HCT116 (cell line): ENCODE results near the gene SMPDL3A.

Source experiments
- CEBPB ChIP-seq: IDR thresholded peaks from 2 replicates; pipeline ENCODE4 v1.6.1; 2012; ENCODE audit warnings: low read depth
- ELF1 ChIP-seq: IDR thresholded peaks from 2 replicates; pipeline ENCODE4 v1.6.1; 2012; ENCODE audit warnings: low read depth, borderline replicate concordance
- EZH2 ChIP-seq: fragments of 200-600 bp; sonication (generic); IDR thresholded peaks from 2 replicates; pipeline ENCODE4 v1.6.1; 2017; ENCODE audit warnings: antibody characterized with exemption, mixed run types
- EZH2phosphoT487 ChIP-seq: fragments of 200-600 bp; IDR thresholded peaks from 2 replicates; pipeline ENCODE4 v1.6.1; 2018; ENCODE audit warnings: antibody characterized with exemption, borderline replicate concordance
- POLR2A ChIP-seq: IDR thresholded peaks from 2 replicates; pipeline ENCODE4 v1.7.0; 2011; ENCODE audit warnings: borderline replicate concordance; ENCODE audit not compliant: insufficient read depth, insufficient read length; ENCODE audit errors: extremely low read depth
- POLR2AphosphoS5 ChIP-seq: IDR thresholded peaks from 2 replicates; pipeline ENCODE4 v1.6.1; 2011; ENCODE audit warnings: mild to moderate bottlenecking, low read depth, low read length, moderate library complexity
- SP1 ChIP-seq: IDR thresholded peaks from 2 replicates; pipeline ENCODE4 v1.6.1; 2012; ENCODE audit warnings: low read depth
- SRF ChIP-seq: IDR thresholded peaks from 2 replicates; pipeline ENCODE4 v1.6.1; 2012; ENCODE audit warnings: low read depth
- TCF7L2 ChIP-seq: IDR thresholded peaks from 2 replicates; pipeline ENCODE4 v1.7.0; 2011; ENCODE audit warnings: borderline replicate concordance, inconsistent platforms; ENCODE audit not compliant: insufficient read depth, insufficient read length; ENCODE audit errors: extremely low read depth
- YY1 ChIP-seq: IDR thresholded peaks from 2 replicates; pipeline ENCODE4 v1.6.1; 2011; ENCODE audit warnings: low read length, low read depth, moderate library complexity, mild to moderate bottlenecking; ENCODE audit not compliant: insufficient replicate concordance; ENCODE audit errors: extremely low read depth
- TF ChIP-seq, protein P1 (sequence below), 3 experiments: fragments of 200-600 bp in 1 of 3; sonication (generic) in 1 of 3; IDR thresholded peaks in 2 of 3; conservative IDR thresholded peaks in 1 of 3; 2 replicates each; pipeline ENCODE4 v1.5.1; 2012 to 2017; ENCODE audit warnings: low read depth in 2 of 3, low read length in 2 of 3, antibody characterized with exemption in 1 of 3, borderline replicate concordance in 1 of 3, control low read depth in 1 of 3, mild to moderate bottlenecking in 1 of 3, mixed read lengths in 1 of 3, mixed run types in 1 of 3, moderate library complexity in 1 of 3; ENCODE audit not compliant: insufficient read depth in 1 of 3
- TF ChIP-seq, protein P2 (sequence below): IDR thresholded peaks from 2 replicates; pipeline ENCODE4 v1.6.1; 2012
- TF ChIP-seq, protein P3 (sequence below): IDR thresholded peaks from 2 replicates; pipeline ENCODE4 v1.6.1; 2012

DNA sequence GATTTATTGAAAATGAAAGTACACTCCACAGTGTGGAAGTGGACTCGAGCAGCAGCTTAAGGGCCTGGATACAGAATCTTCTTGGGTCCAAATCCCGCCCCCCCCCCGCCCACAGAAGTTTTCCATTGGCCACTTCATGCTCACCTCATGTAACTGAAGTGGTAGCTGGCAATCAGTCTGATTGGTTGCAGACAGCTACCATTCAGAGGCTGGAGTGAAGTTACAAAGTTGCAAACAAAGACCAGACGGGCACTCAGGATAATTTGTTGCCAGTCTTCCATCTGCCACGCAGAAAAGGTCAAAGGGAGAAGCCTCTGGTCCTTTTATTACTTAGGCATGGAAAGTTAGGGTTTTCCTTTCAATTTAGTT is 35.4 kb upstream of the SMPDL3A start:
- no peak for TF ChIP-seq CEBPB
- TF ChIP-seq, protein P1, sequence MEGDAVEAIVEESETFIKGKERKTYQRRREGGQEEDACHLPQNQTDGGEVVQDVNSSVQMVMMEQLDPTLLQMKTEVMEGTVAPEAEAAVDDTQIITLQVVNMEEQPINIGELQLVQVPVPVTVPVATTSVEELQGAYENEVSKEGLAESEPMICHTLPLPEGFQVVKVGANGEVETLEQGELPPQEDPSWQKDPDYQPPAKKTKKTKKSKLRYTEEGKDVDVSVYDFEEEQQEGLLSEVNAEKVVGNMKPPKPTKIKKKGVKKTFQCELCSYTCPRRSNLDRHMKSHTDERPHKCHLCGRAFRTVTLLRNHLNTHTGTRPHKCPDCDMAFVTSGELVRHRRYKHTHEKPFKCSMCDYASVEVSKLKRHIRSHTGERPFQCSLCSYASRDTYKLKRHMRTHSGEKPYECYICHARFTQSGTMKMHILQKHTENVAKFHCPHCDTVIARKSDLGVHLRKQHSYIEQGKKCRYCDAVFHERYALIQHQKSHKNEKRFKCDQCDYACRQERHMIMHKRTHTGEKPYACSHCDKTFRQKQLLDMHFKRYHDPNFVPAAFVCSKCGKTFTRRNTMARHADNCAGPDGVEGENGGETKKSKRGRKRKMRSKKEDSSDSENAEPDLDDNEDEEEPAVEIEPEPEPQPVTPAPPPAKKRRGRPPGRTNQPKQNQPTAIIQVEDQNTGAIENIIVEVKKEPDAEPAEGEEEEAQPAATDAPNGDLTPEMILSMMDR (IDR thresholded peaks at IDR 0.05 in 2 of 3, conservative IDR thresholded peaks at IDR 0.05 in 1 of 3; ENCODE audit: borderline replicate concordance in 1 of 3, insufficient read depth in 1 of 3, low read depth in 2 of 3, low read length in 2 of 3): no peak
- TF ChIP-seq POLR2AphosphoS5: no peak
- no peak for TF ChIP-seq EZH2
- TF ChIP-seq POLR2A: no peak
- no peak for TF ChIP-seq EZH2phosphoT487
- TF ChIP-seq, protein P2, sequence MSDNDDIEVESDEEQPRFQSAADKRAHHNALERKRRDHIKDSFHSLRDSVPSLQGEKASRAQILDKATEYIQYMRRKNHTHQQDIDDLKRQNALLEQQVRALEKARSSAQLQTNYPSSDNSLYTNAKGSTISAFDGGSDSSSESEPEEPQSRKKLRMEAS: no peak
- no peak for TF ChIP-seq TCF7L2
- no peak for TF ChIP-seq SRF
- TF ChIP-seq YY1: no peak
- TF ChIP-seq SP1: no peak
- TF ChIP-seq, protein P3, sequence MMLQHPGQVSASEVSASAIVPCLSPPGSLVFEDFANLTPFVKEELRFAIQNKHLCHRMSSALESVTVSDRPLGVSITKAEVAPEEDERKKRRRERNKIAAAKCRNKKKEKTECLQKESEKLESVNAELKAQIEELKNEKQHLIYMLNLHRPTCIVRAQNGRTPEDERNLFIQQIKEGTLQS: no peak
- TF ChIP-seq ELF1: no peak
